ENCODE results near the gene SLF2. TPM values are rescaled to one million over a fixed set of nuclear protein-coding genes. Genes with fewer than 3 reads are reported as not detected.
A peak's percentile ranks its signal among the peaks of the same experiment; 100 is the strongest.

SLF2 gene
- total RNA-seq, 2 experiments from 2014 or later: 29.0 to 31.9 TPM

GRCh38 chr10:100999742-101000126 is 87.0 kb downstream of the SLF2 start, which contains the start of gene LZTS2:
Gene LZTS2, plus strand, starts transcription at chr10:100999808. Its CDS starts 2,731 bp downstream, at chr10:101002539.
- no peaks in the 10 kb centered on the region for H3K27me3 Mint-ChIP-seq
- intact Hi-C loops (cut with micrococcal nuclease): no loop called here
- H3K4me3 Mint-ChIP-seq: peak within 1 kb of the TSS; percentile 78
- TF ChIP-seq CTCF (IDR thresholded peaks at IDR 0.05): no peak
- DNase-seq (no peak), ATAC-seq (no peak)
- POLR2A ChIA-PET: interaction anchor here (0.7 to 4.5 kb wide), 3 partner anchors 12 to 44 kb away, joined by 3 to 25 read pairs (median 8); partner anchors contain the start of genes MRPL43 and TWNK
- no peaks in the 10 kb centered on the region for H3K9me3 Mint-ChIP-seq
- CTCF ChIA-PET: interaction anchor here (0.7 to 12.8 kb wide), 11 partner anchors 8 to 111 kb away, joined by 3 to 178 read pairs (median 4); partner anchors contain the start of genes PDZD7, SFXN3 and SLF2
- peaks cover 2% of the 10 kb centered on the region for H3K36me3 Mint-ChIP-seq (ENCODE audit: low read depth)
- peaks cover 20% of the 10 kb centered on the region for H3K4me1 Mint-ChIP-seq (ENCODE audit: low read depth)
- peak within 1 kb of the TSS; percentile 88 for H3K27ac Mint-ChIP-seq

DNA sequence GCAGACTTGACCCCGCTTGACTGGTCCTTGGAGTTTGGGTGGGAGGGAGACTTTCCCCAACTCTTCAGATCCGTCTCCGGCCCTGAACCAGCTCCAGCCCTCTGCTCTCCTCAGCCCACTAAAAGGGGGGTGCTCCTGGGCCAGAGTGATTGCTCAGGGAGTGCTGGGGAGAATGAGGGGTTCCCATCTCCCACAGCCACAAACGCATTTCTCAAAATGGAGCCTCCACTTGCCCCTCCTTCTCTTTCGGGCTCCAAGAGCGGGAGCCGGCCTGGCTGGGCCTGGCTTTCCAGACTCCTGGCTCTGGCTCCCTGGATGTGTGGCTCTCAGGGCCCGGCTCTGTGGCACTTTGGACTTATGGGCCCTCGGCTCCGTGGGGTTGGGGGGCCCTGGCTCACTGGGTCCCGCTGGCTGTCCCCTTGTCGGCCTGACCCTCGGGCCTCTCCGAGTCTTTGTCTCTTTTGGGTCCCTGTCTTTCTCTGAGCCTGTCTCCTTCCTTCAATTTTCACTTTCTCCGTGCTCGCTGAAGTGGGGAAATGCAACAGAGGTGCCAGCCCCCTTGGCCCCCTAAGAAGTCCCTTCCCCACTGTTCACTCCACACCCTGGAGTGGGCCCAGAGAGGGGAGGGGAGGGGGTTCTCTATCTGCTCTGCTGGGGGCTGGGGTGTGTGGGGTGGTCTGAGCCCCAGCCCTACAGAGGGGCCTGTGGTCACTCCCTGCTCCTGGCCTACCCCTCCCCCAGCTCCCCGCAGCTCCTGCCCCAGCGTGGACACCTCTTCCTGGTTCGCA is 87.6 kb downstream of the SLF2 start:
- Mint-ChIP-seq H3K27me3 (no peaks in the 10 kb centered on the region), H3K36me3 (ENCODE audit: low read depth) (no peaks in the 10 kb centered on the region), H3K4me1 (ENCODE audit: low read depth) (peaks cover 20% of the 10 kb centered on the region), H3K9me3 (no peaks in the 10 kb centered on the region), H3K4me3 (peak overlapping the region; percentile 68), H3K27ac (peak overlapping the region; percentile 57)
- ChIA-PET POLR2A (interaction anchor here (1.2 to 4.5 kb wide), 2 partner anchors 12 to 35 kb away, joined by 8 to 25 read pairs; partner anchors contain the start of genes MRPL43 and TWNK), CTCF (interaction anchor here (1.0 to 12.8 kb wide), 10 partner anchors 8 to 112 kb away, joined by 3 to 178 read pairs (median 5); partner anchors contain the start of genes PDZD7, SFXN3 and SLF2)
- no peak for ATAC-seq
- no peak for DNase-seq
- intact Hi-C loops (cut with micrococcal nuclease): no loop called here
- no peak for TF ChIP-seq CTCF (IDR thresholded peaks at IDR 0.05)

DNA sequence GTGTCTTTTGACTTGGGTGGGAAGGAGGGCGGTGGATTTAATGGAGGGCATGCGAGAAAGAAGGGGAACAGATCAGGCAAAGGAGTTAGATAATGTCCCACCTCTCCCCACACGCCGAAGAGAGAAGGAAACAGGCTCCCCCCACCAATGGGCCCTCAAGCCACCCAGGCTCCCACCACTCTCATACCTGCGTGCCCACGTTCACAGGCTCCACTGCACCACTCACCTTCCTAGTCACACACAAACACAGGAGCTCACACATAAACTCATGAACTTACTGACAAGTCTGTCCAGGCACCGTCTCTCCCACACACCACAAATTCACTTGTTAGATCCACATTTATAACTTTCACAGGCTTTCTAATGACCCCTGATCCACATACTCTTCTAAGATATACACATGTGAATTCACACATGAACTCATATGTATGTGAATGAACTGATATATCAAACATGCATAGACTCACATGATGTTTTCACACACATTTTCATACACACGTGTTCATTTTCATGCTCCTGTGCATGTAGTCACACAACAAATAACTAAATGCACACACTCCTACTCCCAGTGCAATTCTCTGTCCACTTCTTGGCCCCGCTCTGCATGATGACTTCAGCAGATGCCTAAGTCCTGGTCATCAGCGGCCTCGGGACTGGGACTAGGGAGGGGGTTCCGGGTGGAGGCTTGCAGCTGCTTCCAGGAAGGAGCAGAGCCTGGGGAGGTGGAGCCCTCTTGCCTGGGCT is 88.3 kb downstream of the SLF2 start:
- Mint-ChIP-seq H3K27ac (peak overlapping the region; percentile 1), H3K36me3 (ENCODE audit: low read depth) (no peaks in the 10 kb centered on the region), H3K4me1 (ENCODE audit: low read depth) (peaks cover 18% of the 10 kb centered on the region), H3K9me3 (no peaks in the 10 kb centered on the region), H3K4me3 (peak overlapping the region; percentile 44), H3K27me3 (no peaks in the 10 kb centered on the region)
- ChIA-PET CTCF (interaction anchor here (1.5 to 12.8 kb wide), 2 partner anchors 10 to 16 kb away, joined by 6 to 178 read pairs; no protein-coding TSS in a partner anchor), POLR2A (interaction anchor here (1.2 kb wide), 1 partner anchor 34 kb away, joined by 8 read pairs; no protein-coding TSS in a partner anchor)
- DNase-seq (no peak), ATAC-seq (no peak)
- intact Hi-C loops (cut with micrococcal nuclease): no loop called here
- TF ChIP-seq CTCF (IDR thresholded peaks at IDR 0.05): no peak

DNA sequence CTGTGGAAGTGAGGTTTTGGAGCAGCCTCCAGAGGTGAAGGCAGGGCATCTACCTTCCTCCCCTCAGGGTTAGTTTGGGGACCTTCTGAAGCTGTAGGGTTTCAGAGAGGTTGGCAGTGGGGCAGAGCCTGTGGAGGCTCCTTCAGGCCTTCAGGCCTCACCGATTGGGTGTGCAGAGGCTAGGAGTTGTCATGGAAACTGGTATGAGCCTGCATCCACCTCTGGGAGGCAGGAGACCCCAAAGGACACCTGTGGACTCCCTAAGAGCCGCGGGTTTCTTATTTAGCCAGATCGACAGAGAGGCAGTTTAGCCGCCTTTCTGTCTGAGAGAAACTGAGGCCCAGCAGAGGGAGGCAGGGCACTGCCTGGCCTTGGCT is 88.9 kb downstream of the SLF2 start:
- DNase-seq: no peak
- no peaks in the 10 kb centered on the region for H3K27me3 Mint-ChIP-seq
- TF ChIP-seq CTCF (IDR thresholded peaks at IDR 0.05): no peak
- H3K4me3 Mint-ChIP-seq: no peak overlapping the region
- no peaks in the 10 kb centered on the region for H3K9me3 Mint-ChIP-seq
- intact Hi-C loops (cut with micrococcal nuclease): no loop called here
- H3K4me1 Mint-ChIP-seq (ENCODE audit: low read depth): peaks cover 12% of the 10 kb centered on the region
- H3K27ac Mint-ChIP-seq: no peak overlapping the region
- ChIA-PET CTCF (interaction anchor here (12.8 kb wide), 1 partner anchor 15 kb away, joined by 178 read pairs; no protein-coding TSS in a partner anchor), POLR2A (no interaction called here)
- ATAC-seq: no peak
- H3K36me3 Mint-ChIP-seq (ENCODE audit: low read depth): no peaks in the 10 kb centered on the region

Measured in activated CD8-positive, alpha-beta T cell treated with anti-CD3 and anti-CD28 coated beads for 36 hours (primary cell).